D721Med (cell line): ENCODE data around the gene TPCN1.

ENCODE experiments used
- DNase-seq: peaks from one replicate; pipeline ENCODE4 v3.0.0; 2011; ENCODE audit warnings: low spot score; ENCODE audit not compliant: insufficient read length
- FAIRE-seq: peaks from 2 replicates; lab custom pipeline; 2011; peaks lifted over from hg19 to GRCh38; lab: Jason Lieb, UNC
- CTCF ChIP-seq: IDR thresholded peaks from 2 replicates; pipeline ENCODE4 v1.5.1; 2012; ENCODE audit warnings: mild to moderate bottlenecking, control low read depth; ENCODE audit not compliant: insufficient read depth; ENCODE audit errors: missing control alignments

TPCN1 gene

GRCh38 chr12:113253532-113254285 lies 32.4 kb downstream of the TPCN1 start:
- DNase-seq (no peak), FAIRE-seq (no peak)
- TF ChIP-seq CTCF, result no peak

GRCh38 chr12:113254298-113254697 lies 33.0 kb downstream of the TPCN1 start:
- no peak for DNase-seq
- FAIRE-seq, result no peak
- no peak for TF ChIP-seq CTCF

- DNase-seq (no peak), FAIRE-seq (no peak)
- no peak for TF ChIP-seq CTCF
These were observed 36.3 kb downstream of the TPCN1 start for GRCh38 chr12:113257564-113257963.

GRCh38 chr12:113260127-113260526 lies 38.9 kb downstream of the TPCN1 start:
- no peak for TF ChIP-seq CTCF
- DNase-seq (no peak), FAIRE-seq (no peak)

- DNase-seq, result no peak
- FAIRE-seq, result no peak
- TF ChIP-seq CTCF, result no peak
These were observed 39.5 kb downstream of the TPCN1 start for GRCh38 chr12:113260636-113261300.

- TF ChIP-seq CTCF, result no peak
- FAIRE-seq (no peak), DNase-seq (no peak)
These were observed 40.7 kb downstream of the TPCN1 start for GRCh38 chr12:113261847-113262470.
